Loucy (cell line): ENCODE measurements around the gene CHST9.
A peak's percentile ranks its signal among the peaks of the same experiment; 100 is the strongest.
"Not testable (repeated sequence)": the region's sequence is repeated elsewhere in the genome, so short reads cannot be mapped to it uniquely, and the experiment has no call there.

ENCODE experiments used
- H2AFZ ChIP-seq: fragments of 200-600 bp; sonication (generic); 2 replicates; pipeline ENCODE4 v1.6.0; 2016; ENCODE audit warnings: antibody characterized with exemption, mild to moderate bottlenecking, low read length, moderate library complexity
- H3F3A ChIP-seq: fragments of 200-600 bp; 2 replicates; pipeline ENCODE4 v1.6.0; 2016; ENCODE audit warnings: antibody characterized with exemption, low read depth, mild to moderate bottlenecking
- H3K27me3 ChIP-seq: fragments of 200-600 bp; sonication (generic); 2 replicates; pipeline ENCODE4 v1.6.1; 2014; ENCODE audit warnings: low read length, mild to moderate bottlenecking; ENCODE audit not compliant: insufficient read depth, poor library complexity, severe bottlenecking
- H3K36me3 ChIP-seq: fragments of 200-600 bp; sonication (generic); 2 replicates; pipeline ENCODE4 v1.6.1; 2016; ENCODE audit warnings: low read length; ENCODE audit not compliant: insufficient read depth
- H3K4me1 ChIP-seq: fragments of 200-600 bp; sonication (generic); 2 replicates; pipeline ENCODE4 v1.5.1; 2014; ENCODE audit warnings: low read length, mild to moderate bottlenecking; ENCODE audit not compliant: insufficient read depth, poor library complexity, severe bottlenecking
- H3K4me2 ChIP-seq: fragments of 200-600 bp; sonication (generic); 2 replicates; pipeline ENCODE4 v1.6.0; 2014; ENCODE audit warnings: antibody characterized with exemption, low read length, low read depth, mild to moderate bottlenecking; ENCODE audit not compliant: poor library complexity, severe bottlenecking
- H3K4me3 ChIP-seq: fragments of 200-600 bp; sonication (generic); 2 replicates; pipeline ENCODE4 v1.5.1; 2014; ENCODE audit warnings: low read length, mild to moderate bottlenecking, mixed read lengths; ENCODE audit not compliant: poor library complexity, severe bottlenecking
- H3K79me2 ChIP-seq: fragments of 200-600 bp; sonication (generic); 2 replicates; pipeline ENCODE4 v1.6.1; 2014; ENCODE audit warnings: low read length; ENCODE audit not compliant: insufficient read depth
- H3K9ac ChIP-seq: fragments of 200-600 bp; sonication (generic); 2 replicates; pipeline ENCODE4 v1.6.0; 2014; ENCODE audit warnings: mild to moderate bottlenecking, low read depth, low read length, moderate library complexity; ENCODE audit not compliant: poor library complexity, severe bottlenecking
- H3K9me2 ChIP-seq: fragments of 200-600 bp; sonication (generic); replicated peaks from 2 replicates; pipeline ENCODE4 v1.6.1; 2016; ENCODE audit warnings: low read depth, low read length, mixed read lengths
- H3K9me3 ChIP-seq: fragments of 200-600 bp; sonication (generic); 2 replicates; pipeline ENCODE4 v1.6.1; 2014; ENCODE audit warnings: mild to moderate bottlenecking, antibody characterized with exemption, low read length, low read depth; ENCODE audit not compliant: insufficient read depth
- H4K20me1 ChIP-seq: fragments of 200-600 bp; sonication (generic); 2 replicates; pipeline ENCODE4 v1.6.0; 2014; ENCODE audit warnings: antibody characterized with exemption, low read length, mild to moderate bottlenecking; ENCODE audit not compliant: insufficient read depth, poor library complexity, severe bottlenecking
- EZH2phosphoT487 ChIP-seq: fragments of 200-600 bp; IDR thresholded peaks from 2 replicates; pipeline ENCODE4 v1.6.1; 2018; ENCODE audit warnings: antibody characterized with exemption, mild to moderate bottlenecking, moderate library complexity, borderline replicate concordance
- TF ChIP-seq, protein P1 (sequence below): fragments of 200-600 bp; sonication (generic); conservative IDR thresholded peaks from 2 replicates; pipeline ENCODE4 v1.5.1; 2014; ENCODE audit warnings: mild to moderate bottlenecking, antibody characterized with exemption, low read length

CHST9 gene

DNA sequence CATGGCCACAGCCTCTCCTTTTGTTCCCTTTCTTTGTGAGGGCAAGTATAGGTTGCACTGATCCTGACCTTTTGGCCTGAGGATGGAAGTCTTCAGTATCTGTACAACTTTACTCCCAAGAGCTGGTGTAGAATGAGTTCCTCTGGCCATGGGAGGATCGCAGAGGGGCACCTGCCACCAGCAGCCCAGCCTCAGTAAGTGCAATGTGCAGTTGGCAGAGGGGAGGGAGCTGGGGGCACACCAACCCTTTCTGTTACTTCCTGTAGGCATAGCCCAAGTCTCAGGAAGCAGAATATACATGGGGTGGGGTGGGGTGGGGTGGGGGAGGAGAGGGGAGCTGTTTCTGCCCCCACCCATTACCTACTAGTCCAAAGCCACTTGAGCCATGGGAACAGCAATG, 254.5 kb downstream of the CHST9 start:
- H3K36me3 ChIP-seq, result no peaks in the 10 kb centered on the region
- H4K20me1 ChIP-seq, result no peaks in the 10 kb centered on the region
- peak overlapping the region; percentile 31 for H3K9ac ChIP-seq
- no peak overlapping the region for H3K4me3 ChIP-seq
- H2AFZ ChIP-seq, result peak overlapping the region; percentile 79
- H3K4me1 ChIP-seq, result peaks cover 24% of the 10 kb centered on the region
- H3K79me2 ChIP-seq, result no peaks in the 10 kb centered on the region
- TF ChIP-seq EZH2phosphoT487, result no peak
- TF ChIP-seq, protein P1, sequence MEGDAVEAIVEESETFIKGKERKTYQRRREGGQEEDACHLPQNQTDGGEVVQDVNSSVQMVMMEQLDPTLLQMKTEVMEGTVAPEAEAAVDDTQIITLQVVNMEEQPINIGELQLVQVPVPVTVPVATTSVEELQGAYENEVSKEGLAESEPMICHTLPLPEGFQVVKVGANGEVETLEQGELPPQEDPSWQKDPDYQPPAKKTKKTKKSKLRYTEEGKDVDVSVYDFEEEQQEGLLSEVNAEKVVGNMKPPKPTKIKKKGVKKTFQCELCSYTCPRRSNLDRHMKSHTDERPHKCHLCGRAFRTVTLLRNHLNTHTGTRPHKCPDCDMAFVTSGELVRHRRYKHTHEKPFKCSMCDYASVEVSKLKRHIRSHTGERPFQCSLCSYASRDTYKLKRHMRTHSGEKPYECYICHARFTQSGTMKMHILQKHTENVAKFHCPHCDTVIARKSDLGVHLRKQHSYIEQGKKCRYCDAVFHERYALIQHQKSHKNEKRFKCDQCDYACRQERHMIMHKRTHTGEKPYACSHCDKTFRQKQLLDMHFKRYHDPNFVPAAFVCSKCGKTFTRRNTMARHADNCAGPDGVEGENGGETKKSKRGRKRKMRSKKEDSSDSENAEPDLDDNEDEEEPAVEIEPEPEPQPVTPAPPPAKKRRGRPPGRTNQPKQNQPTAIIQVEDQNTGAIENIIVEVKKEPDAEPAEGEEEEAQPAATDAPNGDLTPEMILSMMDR, result no peak
- peak overlapping the region; percentile 25 for H3K4me2 ChIP-seq
- no peaks in the 10 kb centered on the region for H3K9me2 ChIP-seq
- H3K27me3 ChIP-seq, result no peaks in the 10 kb centered on the region
- no peaks in the 10 kb centered on the region for H3K9me3 ChIP-seq
- H3F3A ChIP-seq, result no peaks in the 10 kb centered on the region

DNA sequence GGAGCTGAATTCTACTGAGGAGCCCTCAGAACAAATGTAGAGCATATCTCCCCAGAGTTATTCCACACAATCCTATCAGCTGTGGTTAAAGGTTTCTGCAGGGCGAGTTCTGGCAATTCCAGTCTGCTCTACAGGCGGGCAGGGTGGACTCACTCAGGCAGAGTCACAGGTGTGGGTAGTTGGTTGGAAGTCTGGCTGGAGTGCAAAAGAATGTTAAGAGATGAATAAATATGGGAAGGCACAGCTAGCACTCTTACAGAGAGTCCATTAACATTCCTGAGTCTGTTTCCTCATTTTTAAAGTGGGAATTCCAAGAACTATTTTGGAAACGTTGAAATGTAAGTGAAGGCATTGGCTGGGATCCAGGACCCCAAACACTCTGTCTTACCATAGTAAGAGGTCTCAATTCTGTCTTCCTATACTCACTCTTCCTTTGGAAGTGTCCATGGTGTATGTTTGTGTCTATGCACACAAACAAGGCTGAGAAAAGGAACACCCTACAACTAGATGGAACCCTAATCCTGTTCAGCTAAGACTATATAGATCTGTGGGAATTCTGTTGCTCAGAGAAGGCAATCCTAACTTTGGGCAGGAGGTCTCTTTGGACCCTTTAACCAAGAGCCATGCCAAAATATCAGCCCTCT, 256.3 kb downstream of the CHST9 start:
- no peaks in the 10 kb centered on the region for H3F3A ChIP-seq
- H3K27me3 ChIP-seq, result no peaks in the 10 kb centered on the region
- H3K4me2 ChIP-seq, result no peak overlapping the region
- H3K9ac ChIP-seq, result no peak overlapping the region
- no peaks in the 10 kb centered on the region for H3K9me3 ChIP-seq
- peaks cover 24% of the 10 kb centered on the region for H3K4me1 ChIP-seq
- no peaks in the 10 kb centered on the region for H3K36me3 ChIP-seq
- H3K79me2 ChIP-seq, result no peaks in the 10 kb centered on the region
- H4K20me1 ChIP-seq, result no peaks in the 10 kb centered on the region
- no peak overlapping the region for H2AFZ ChIP-seq
- H3K9me2 ChIP-seq, result no peaks in the 10 kb centered on the region
- no peak overlapping the region for H3K4me3 ChIP-seq
- TF ChIP-seq EZH2phosphoT487, result no peak
- TF ChIP-seq, protein P1, result no peak

DNA sequence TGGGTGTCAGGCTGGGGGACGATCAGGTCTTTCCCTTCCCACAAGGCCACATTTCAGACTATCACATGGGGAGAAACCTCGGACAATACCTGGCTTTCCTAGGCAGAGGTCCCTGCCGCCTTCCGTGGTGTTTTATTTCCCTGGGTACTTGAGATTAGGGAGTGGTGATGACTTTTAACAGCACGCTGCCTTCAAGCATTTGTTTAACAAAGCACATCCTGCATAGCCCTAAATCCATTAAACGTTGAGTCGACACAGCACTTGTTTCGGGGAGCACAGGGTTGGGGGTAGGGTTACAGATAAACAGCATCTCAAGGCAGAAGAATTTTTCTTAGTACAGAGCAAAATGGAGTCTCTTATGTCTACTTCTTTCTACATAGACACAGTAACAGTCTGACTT, 257.3 kb downstream of the CHST9 start:
- H3K9ac ChIP-seq, H3K27me3 ChIP-seq, H4K20me1 ChIP-seq, H2AFZ ChIP-seq, H3K9me2 ChIP-seq, H3K36me3 ChIP-seq, H3K9me3 ChIP-seq, H3F3A ChIP-seq, H3K4me3 ChIP-seq, H3K79me2 ChIP-seq, H3K4me2 ChIP-seq: not testable (repeated sequence)
- H3K4me1 ChIP-seq, result peaks cover 24% of the 10 kb centered on the region

DNA sequence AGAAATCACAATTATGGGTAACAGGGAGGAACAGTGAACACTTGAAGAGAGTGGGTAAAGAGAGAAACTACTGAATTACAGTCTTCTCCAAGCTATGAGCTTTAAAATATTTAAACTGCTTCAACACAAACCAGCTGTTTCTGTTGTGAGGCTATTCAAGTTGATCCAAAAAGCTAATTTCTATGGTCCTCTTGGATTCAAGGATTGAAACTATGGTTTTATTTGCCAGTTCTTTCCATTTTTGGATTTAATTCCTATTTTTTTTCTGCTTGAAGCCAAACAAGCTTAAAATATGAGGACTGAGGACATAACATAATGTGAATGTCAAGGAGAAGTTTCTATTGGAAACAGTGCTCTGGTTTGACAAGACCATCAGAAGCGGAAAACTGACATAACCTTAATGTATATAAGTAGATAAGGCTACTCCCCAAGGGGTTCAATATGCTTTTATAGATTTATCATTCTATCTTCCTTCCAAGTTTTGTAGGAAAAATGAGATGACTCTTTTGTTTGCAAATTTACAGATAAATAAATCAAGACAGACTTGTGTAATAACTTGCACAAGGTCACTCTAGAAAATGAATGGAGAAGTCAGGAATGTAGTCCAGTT, 258.9 kb downstream of the CHST9 start:
- Histone ChIP-seq H3K9me3 (no peaks in the 10 kb centered on the region), H3K79me2 (no peaks in the 10 kb centered on the region), H2AFZ (no peak overlapping the region), H3K4me2 (no peak overlapping the region), H3F3A (no peaks in the 10 kb centered on the region), H4K20me1 (no peaks in the 10 kb centered on the region), H3K27me3 (no peaks in the 10 kb centered on the region), H3K36me3 (no peaks in the 10 kb centered on the region), H3K9me2 (no peaks in the 10 kb centered on the region), H3K9ac (no peak overlapping the region), H3K4me1 (peaks cover 12% of the 10 kb centered on the region), H3K4me3 (no peak overlapping the region)
- TF ChIP-seq, protein P1, result no peak
- TF ChIP-seq EZH2phosphoT487, result no peak
